Measurements from ENCODE around the gene ZFP64.
"Not testable (repeated sequence)": the region's sequence is repeated elsewhere in the genome, so short reads cannot be mapped to it uniquely, and the experiment has no call there.

The ZFP64 gene

DNA sequence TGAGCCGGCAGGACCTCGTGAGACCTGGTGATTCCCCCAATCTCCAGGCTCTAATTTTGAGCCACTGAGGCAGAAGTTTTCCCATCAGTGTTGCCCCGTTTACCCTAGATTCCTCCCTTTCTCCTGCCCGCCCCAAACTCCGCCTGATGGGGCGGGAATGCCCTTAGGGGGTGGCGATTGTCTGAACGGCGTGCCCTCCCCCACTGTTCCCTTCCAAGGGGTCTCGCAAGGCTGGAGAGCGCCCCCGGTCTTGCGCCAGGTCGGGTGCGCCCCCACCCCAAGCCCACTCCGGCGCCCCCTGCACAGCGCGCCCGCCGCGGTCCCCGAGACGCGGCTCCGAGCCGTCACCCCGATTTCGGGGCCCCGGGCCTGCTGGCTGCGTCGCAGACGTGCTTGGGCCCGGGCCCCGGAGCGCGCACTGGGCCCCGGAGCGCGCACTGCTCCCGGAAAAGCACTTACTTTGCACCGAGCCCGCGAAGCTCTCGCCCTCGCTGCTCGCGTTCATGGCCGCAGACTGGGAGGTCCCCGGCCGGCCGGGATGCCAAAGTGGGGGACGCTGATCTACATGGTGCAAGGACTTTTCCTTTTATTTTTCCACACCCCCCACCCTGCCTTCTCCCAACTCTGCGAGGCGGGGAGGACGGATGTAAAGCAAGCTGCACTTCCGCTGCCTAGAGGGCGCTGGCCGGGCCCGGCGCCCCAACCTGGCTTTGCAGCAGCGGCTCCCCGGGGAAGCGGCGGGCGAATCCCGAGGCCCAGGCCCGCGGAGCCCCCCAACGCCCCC, at the start of gene ZFP64:
TSS of gene ZFP64 (minus strand) at position 648 of the 784 bp plus-strand sequence. CDS start at position 505, 143 bp downstream.
- CTCF ChIA-PET: interaction anchor here (1.2 to 1.4 kb wide), 2 partner anchors 25 to 86 kb away, joined by 3 to 4 read pairs; no protein-coding TSS in a partner anchor
- Mint-ChIP-seq H3K27me3 (no peaks in the 10 kb centered on the region), H3K4me3 (peak within 1 kb of the TSS; percentile 94)

DNA sequence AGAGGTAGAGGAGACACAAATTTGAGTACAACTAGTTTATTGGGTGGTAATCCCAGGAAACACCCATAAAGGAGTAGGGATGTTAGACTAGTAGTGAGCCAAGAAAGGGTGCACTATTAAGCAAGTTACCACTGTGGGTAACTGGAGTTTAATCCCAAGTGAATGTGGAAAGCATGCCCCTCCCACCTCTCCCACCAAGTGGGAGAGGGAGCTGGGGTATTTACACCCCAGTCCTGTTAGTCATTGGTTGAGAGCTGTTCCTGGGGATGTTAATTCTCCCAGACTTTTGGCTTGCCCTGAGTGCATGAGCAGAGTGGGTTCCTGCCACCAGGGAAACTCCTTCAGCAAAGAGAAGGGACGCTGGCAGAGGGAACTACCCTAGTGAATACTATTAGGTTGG, 49.2 kb upstream of the ZFP64 start:
- CTCF ChIA-PET: no interaction called here
- H3K36me3 Mint-ChIP-seq: no peaks in the 10 kb centered on the region
- no peak overlapping the region for H3K4me3 Mint-ChIP-seq
- no peaks in the 10 kb centered on the region for H3K9me3 Mint-ChIP-seq
- no peaks in the 10 kb centered on the region for H3K27me3 Mint-ChIP-seq
- peaks cover 3% of the 10 kb centered on the region for H3K4me1 Mint-ChIP-seq
- no peak overlapping the region for H3K27ac Mint-ChIP-seq
- DNase-seq: no peak

More for the DNA sequence above, at the start of gene ZFP64:
- peaks cover 24% of the 10 kb centered on the region for H3K4me1 Mint-ChIP-seq
- peak within 1 kb of the TSS; percentile 92 for H3K27ac Mint-ChIP-seq
- DNase-seq: peak; percentile 81
- no peaks in the 10 kb centered on the region for H3K9me3 Mint-ChIP-seq
- peaks cover 5% of the 10 kb centered on the region for H3K36me3 Mint-ChIP-seq

DNA sequence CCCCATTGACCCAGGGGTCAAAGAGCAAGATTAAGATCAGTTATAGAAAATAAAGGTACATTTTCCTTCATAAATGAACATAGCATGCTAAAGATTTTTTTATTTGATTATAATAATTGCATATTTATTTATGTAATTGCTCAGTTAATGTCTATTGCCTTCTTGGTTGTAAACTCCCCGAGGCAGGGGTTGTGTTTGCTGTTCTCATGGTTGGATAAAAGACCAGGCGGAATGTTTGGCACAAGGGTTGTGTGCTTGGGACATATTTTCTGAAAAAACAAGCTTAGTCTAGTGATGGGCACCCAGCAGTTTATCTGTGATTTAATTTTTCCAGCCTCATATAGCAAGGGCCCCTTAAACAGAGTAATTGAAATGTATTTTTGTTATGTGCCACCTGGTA, 47.5 kb upstream of the ZFP64 start:
- DNase-seq: no peak
- CTCF ChIA-PET: interaction anchor here (1.3 kb wide), 1 partner anchor 74 kb away, joined by 3 read pairs; no protein-coding TSS in a partner anchor
- Mint-ChIP-seq H3K9me3 (no peaks in the 10 kb centered on the region), H3K27me3 (no peaks in the 10 kb centered on the region), H3K4me3 (no peak overlapping the region), H3K4me1 (peaks cover 3% of the 10 kb centered on the region), H3K36me3 (no peaks in the 10 kb centered on the region), H3K27ac (no peak overlapping the region)

DNA sequence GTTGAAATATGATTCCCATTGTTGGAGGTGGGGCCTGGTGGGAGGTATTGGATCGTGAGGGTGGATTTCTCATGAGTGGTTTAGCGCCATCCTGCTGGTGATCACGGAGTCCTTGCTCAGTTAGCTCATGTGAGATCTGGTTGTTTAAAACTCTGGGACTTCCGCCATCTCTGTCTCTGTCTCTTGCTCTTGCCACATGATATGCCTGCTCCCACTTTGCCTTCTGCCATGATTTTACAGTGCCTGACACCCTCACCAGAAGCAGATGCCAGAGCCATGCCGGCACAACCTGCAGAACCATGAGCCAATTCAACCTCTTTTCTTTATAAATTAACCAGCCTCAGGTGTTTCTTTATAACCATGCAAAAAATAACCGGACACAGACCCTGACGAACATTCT, 44.7 kb upstream of the ZFP64 start:
- Mint-ChIP-seq H3K36me3 (no peaks in the 10 kb centered on the region), H3K4me3 (no peak overlapping the region), H3K27ac (no peak overlapping the region), H3K4me1 (no peaks in the 10 kb centered on the region), H3K9me3 (no peaks in the 10 kb centered on the region), H3K27me3 (no peaks in the 10 kb centered on the region)
- CTCF ChIA-PET: no interaction called here
- no peak for DNase-seq

DNA sequence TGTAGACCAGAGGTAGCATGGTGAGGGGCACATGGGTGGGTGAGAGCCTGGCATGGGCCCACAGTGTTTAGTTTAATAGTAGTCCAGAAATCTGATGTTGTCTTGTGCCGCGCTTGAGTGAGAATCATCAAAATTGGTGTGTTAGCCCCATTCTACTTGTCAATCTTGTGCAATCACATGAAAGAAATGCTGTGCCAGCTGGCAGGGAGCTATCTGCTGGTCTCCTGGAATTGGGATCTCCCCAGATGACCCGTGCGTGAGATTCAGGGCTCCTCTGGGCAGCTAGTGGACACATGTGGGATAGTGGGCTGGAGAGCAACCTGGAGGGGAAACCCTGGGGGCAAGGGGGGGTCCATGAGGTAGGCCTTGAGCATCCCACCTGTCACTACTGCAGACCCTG, 43.5 kb upstream of the ZFP64 start:
- CTCF ChIA-PET: no interaction called here
- no peaks in the 10 kb centered on the region for H3K4me1 Mint-ChIP-seq

DNA sequence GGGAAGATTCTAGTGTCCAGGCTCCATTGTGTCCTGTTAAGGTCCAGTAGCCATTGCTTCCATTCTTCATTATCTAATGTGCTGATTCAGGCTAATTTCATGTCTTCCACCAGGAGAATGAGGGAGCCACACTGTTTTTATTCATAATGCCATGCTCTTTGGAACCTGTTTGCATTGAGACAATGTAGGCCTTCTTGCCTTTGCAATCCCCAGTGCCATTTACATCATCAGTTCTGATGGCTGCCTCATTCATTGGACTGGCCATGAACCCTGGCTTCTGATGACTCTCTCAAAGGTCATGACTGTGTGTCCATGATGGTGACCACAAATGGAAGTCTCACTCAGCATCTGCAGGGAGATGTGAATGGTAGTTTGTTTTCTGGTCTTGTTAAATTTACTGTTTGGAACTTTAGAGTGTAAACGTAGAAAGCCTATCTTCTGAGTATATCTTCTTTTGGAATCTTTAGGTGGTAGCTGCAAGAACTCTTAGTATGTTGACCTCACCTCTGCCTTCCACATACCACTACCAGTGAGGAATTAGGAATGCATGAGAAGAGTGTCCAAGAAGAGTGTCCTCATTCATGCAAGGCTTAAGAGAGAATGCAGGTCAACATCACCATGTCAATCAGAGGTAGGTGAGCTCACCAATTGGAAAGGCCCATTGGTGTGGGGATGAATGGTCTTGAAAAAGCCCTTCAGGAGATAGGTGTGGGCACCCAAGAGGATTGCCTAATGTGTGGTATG, 42.9 kb upstream of the ZFP64 start:
- Mint-ChIP-seq H3K27ac (no peak overlapping the region), H3K4me1 (no peaks in the 10 kb centered on the region), H3K27me3 (peaks cover 5% of the 10 kb centered on the region), H3K4me3 (no peak overlapping the region), H3K36me3 (no peaks in the 10 kb centered on the region), H3K9me3 (no peaks in the 10 kb centered on the region)
- no peak for DNase-seq
- CTCF ChIA-PET: no interaction called here

More for the DNA sequence above, 43.5 kb upstream of the ZFP64 start:
- Mint-ChIP-seq H3K9me3 (no peaks in the 10 kb centered on the region), H3K27ac (no peak overlapping the region), H3K27me3 (peaks cover 5% of the 10 kb centered on the region), H3K36me3 (no peaks in the 10 kb centered on the region), H3K4me3 (no peak overlapping the region)
- no peak for DNase-seq

DNA sequence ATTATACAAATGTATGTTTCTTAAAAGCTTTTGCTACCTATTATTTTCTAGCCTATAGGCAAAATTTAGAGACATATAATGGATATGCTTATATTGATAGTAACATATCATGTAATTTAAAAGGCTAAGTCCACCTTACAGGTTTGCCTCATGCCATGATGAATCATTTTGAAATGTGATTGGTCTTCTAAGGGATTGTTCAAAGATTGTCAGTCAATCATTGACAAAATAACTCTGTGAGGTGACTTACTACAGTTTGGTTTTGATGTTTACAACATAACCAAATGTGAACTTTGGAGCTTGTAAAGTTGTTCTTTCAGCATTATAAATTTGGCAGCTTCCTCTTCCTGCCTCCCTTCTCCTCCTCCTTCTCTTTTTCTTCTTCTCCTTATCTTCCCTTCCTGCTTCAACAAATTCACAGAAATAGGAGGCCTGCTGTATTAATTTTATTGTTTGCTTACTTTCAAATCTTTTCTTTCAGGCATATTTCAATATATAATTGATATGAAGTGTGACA, 39.7 kb upstream of the ZFP64 start:
- CTCF ChIA-PET: interaction anchor here (1.2 kb wide), 1 partner anchor 95 kb away, joined by 3 read pairs; no protein-coding TSS in a partner anchor
- DNase-seq: no peak
- Mint-ChIP-seq H3K27ac (no peak overlapping the region), H3K36me3 (no peaks in the 10 kb centered on the region), H3K4me1 (no peaks in the 10 kb centered on the region), H3K4me3 (no peak overlapping the region), H3K27me3 (peaks cover 8% of the 10 kb centered on the region), H3K9me3 (no peaks in the 10 kb centered on the region)

DNA sequence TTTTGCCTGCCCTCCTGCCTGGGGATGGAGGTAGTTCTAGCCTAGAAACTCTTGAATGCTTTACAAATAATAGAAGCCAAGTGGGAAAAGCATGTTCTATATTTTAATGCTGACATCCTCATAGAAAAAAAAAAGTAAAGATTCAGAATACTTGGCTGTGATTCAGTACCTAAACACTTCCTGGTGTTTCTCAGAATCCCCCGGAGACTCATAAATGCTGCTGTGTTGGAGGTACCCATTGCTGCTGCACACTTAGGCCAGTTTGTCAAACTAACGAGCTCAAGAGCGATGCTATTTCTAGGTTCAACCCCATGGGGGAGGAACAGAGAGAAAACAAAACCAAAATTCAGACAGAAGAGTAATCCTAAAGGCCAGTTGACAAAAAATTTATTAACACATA, 38.8 kb upstream of the ZFP64 start:
- CTCF ChIA-PET: interaction anchor here (0.8 to 1.2 kb wide), 2 partner anchors 94 to 232 kb away, joined by 3 to 4 read pairs; no protein-coding TSS in a partner anchor
- Mint-ChIP-seq H3K9me3 (no peaks in the 10 kb centered on the region), H3K27me3 (peaks cover 8% of the 10 kb centered on the region), H3K4me3 (no peak overlapping the region), H3K36me3 (no peaks in the 10 kb centered on the region), H3K4me1 (no peaks in the 10 kb centered on the region), H3K27ac (no peak overlapping the region)
- no peak for DNase-seq

DNA sequence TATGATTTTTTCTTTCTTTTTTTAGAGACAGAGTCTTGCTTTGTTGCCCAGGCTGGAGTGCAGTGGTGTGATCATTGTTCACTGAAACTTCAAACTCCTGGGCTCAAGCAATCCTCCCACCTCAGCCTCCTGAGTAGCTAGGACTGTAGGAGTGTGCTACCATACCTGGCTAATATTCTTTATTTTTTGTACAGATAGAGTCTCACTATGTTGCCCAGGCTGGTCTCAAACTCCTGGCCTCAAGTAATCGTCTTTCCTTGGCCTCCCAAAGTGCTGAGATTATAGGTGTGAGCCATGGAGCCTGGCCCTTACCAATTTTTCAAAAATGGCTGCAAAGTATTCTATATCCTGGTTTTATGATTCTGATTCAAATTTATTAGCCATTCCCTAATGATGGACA, 37.8 kb upstream of the ZFP64 start:
- H3K4me1 Mint-ChIP-seq, H3K27me3 Mint-ChIP-seq, CTCF ChIA-PET, H3K36me3 Mint-ChIP-seq, H3K27ac Mint-ChIP-seq, H3K4me3 Mint-ChIP-seq, DNase-seq, H3K9me3 Mint-ChIP-seq: not testable (repeated sequence)

DNA sequence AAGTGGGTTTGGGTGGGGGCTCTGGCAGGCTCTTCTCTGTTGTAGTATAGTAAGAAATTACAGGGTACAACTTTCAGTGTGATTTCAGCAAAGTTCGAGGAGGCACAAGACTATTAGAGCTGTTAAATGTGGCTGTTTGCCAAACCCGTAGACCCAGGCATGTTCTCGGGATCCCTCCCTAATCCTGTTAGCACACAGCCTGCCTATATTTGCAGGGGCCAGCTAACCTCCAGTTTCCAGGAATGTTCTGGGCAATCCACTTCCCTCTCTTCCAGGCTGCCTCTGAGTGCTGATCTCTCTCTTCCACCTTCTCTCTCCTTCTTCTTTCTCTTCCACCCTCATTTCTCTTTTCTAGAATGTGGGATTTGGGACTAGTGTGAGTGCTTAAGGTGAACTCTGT, 34.8 kb upstream of the ZFP64 start:
- Mint-ChIP-seq H3K36me3 (peaks cover 2% of the 10 kb centered on the region), H3K27ac (no peak overlapping the region), H3K9me3 (peaks cover 4% of the 10 kb centered on the region), H3K4me1 (no peaks in the 10 kb centered on the region), H3K27me3 (peaks cover 15% of the 10 kb centered on the region), H3K4me3 (no peak overlapping the region)
- CTCF ChIA-PET: no interaction called here
- DNase-seq: no peak

DNA sequence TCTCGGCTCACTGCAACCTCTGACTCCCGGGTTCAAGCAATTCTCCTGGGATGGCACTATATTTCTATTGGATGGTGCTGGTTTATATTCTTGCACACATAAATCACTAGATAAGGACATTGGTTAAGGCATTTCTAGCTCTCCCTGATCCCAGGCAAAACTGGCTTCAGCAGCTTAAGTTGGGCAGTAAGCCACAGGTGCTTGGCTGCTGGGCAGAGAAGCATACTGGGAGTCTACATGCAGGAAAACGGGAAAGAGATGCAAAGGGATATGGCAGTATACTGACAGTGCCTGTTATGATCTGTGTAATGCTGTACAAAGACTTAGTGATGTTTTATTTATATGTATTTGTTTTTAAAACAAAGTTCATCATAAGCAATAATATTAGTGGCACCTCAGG, 33.3 kb upstream of the ZFP64 start:
- CTCF ChIA-PET: no interaction called here
- H3K9me3 Mint-ChIP-seq: peaks cover 15% of the 10 kb centered on the region
- DNase-seq: no peak
- no peaks in the 10 kb centered on the region for H3K4me1 Mint-ChIP-seq
- H3K27ac Mint-ChIP-seq: no peak overlapping the region
- H3K4me3 Mint-ChIP-seq: no peak overlapping the region
- H3K27me3 Mint-ChIP-seq: peaks cover 10% of the 10 kb centered on the region
- H3K36me3 Mint-ChIP-seq: peaks cover 2% of the 10 kb centered on the region

DNA sequence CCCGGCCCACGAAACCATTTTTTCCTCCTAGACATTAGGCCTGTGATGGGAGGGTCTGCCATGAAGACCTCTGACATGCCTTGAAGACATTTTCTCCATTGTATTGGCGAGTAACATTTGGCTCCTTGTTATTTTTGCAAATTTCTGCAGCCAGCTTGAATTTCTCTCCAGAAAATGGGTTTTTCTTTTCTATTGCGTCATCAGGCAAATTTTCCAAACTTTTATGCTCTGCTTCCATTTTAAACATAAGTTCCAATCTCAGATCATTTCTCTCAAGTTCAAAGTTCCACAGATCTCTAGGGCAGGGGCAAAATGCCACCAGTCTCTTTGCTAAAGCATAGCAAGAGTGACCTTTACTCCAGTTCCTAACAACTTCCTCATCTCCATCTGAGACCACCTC, 29.8 kb upstream of the ZFP64 start:
- DNase-seq, H3K4me3 Mint-ChIP-seq, CTCF ChIA-PET, H3K27ac Mint-ChIP-seq, H3K27me3 Mint-ChIP-seq, H3K36me3 Mint-ChIP-seq, H3K4me1 Mint-ChIP-seq: not testable (repeated sequence)
- peaks cover 18% of the 10 kb centered on the region for H3K9me3 Mint-ChIP-seq

DNA sequence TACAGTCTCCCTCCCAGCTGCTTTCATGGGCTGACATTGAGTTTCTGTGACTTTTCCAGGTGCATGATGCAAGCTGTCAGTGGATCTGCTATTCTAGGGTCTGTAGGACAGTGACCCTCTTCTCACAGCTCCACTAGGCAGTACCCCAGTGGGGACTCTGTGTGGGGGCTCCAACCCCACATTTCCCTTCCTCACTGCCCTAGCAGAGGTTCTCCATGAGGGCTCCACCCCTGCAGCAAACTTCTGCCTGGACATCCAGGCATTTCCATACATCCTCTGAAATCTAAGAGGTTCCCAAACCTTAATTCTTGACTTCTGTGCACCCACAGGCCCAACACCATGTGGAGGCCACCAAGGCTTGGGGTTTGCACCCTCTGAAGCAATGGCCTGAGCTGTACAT, 29.3 kb upstream of the ZFP64 start:
- H3K27me3 Mint-ChIP-seq, H3K4me3 Mint-ChIP-seq, H3K4me1 Mint-ChIP-seq, H3K27ac Mint-ChIP-seq, CTCF ChIA-PET, DNase-seq, H3K36me3 Mint-ChIP-seq: not testable (repeated sequence)
- H3K9me3 Mint-ChIP-seq: peaks cover 18% of the 10 kb centered on the region

DNA sequence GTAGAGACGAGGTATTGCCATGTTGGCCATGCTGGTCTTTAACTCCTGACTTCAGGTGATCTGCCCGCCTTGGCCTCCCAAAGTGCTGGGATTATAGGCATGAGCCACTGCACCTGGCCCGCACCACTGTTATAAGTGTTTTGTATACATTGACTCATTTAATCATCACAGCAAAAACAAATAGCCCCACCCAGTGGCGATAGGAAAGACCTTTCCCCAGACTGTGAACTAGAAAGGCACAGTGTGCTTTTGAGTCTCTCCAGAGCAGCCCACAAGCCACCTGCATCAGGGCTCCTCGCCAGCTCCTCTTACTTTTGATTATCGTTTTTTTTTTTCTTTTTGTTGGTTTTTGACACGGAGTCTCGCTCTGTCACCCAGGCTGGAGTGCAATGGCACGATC, 27.9 kb upstream of the ZFP64 start:
- CTCF ChIA-PET: no interaction called here
- peaks cover 10% of the 10 kb centered on the region for H3K27me3 Mint-ChIP-seq
- H3K4me3 Mint-ChIP-seq: no peak overlapping the region
- DNase-seq: no peak
- peaks cover 2% of the 10 kb centered on the region for H3K36me3 Mint-ChIP-seq
- H3K27ac Mint-ChIP-seq: no peak overlapping the region
- no peaks in the 10 kb centered on the region for H3K4me1 Mint-ChIP-seq
- H3K9me3 Mint-ChIP-seq: peaks cover 18% of the 10 kb centered on the region

Measured in activated naive CD4-positive, alpha-beta T cell treated with anti-CD3 and anti-CD28 coated beads, Interleukin-2, amount 10 ng/mL, durations not matched to agents 7 days and 5 days (primary cell).